BJ (cell line): ENCODE data around the gene TMED1. TPM values are rescaled to one million over a fixed set of nuclear protein-coding genes. Genes with fewer than 3 reads are reported as not detected.
A peak's percentile ranks its signal among the peaks of the same experiment; 100 is the strongest.
"Not testable (repeated sequence)": the region's sequence is repeated elsewhere in the genome, so short reads cannot be mapped to it uniquely, and the experiment has no call there.

Experiments
- CTCF ChIA-PET: fragments of 350-600 bp; formaldehyde crosslinking; extraction: SDS; loops from one replicate; lab custom pipeline; 2021; ENCODE audit warnings: antibody characterized with exemption, inconsistent platforms; lab: Yijun Ruan, JAX
- POLR2A ChIA-PET: fragments of 300-600 bp; sonication (Branson Sonifier 250); formaldehyde crosslinking; extraction: SDS; loops from one replicate; lab custom pipeline; 2021; ENCODE audit warnings: antibody characterized with exemption; lab: Charles Lee
- DNase-seq: peaks from one replicate; pipeline ENCODE4 v3.0.0-alpha.2; 2011; ENCODE audit warnings: low read depth
- H3K27me3 ChIP-seq: 2 replicates; pipeline ENCODE4 v1.6.0; 2011; ENCODE audit warnings: low read length; ENCODE audit not compliant: control insufficient read depth, insufficient read depth
- H3K36me3 ChIP-seq: 2 replicates; pipeline ENCODE4 v1.5.1; 2011; ENCODE audit warnings: low read length; ENCODE audit not compliant: control insufficient read depth, insufficient read depth
- H3K4me3 ChIP-seq: 2 replicates; pipeline ENCODE4 v1.5.1; 2011; ENCODE audit warnings: low read depth, mild to moderate bottlenecking, control low read depth, low read length
- CTCF ChIP-seq: IDR thresholded peaks from 2 replicates; pipeline ENCODE4 v1.5.1; 2011; ENCODE audit warnings: low read depth, mild to moderate bottlenecking, control low read depth, inconsistent platforms, low read length, moderate library complexity; ENCODE audit not compliant: insufficient read depth
- polyA plus RNA-seq: library from polyadenylated mRNA; depleted of rRNA; stranded (reverse); fragments of >200 nt; gene quantifications from 2 replicates; pipeline ENCODE4 v1.2.3, GENCODE V29; 2011

TMED1 gene
- polyA plus RNA-seq, 1 experiment = 85.3 TPM

- ChIA-PET CTCF (interaction anchor here (0.7 to 4.2 kb wide), 17 partner anchors 8 to 156 kb away, joined by 3 to 37 read pairs (median 4); partner anchors contain the start of gene TMED1), POLR2A (no interaction called here)
- no peaks in the 10 kb centered on the region for H3K27me3 ChIP-seq
- TF ChIP-seq CTCF = no peak
- peak overlapping the region; percentile 96 for H3K4me3 ChIP-seq
- DNase-seq = no peak
- H3K36me3 ChIP-seq = no peaks in the 10 kb centered on the region
Observed at GRCh38 chr19:10872546-10873107, 36.6 kb upstream of the TMED1 start.

GRCh38 chr19:10871711-10872545, 35.9 kb upstream of the TMED1 start:
- H3K36me3 ChIP-seq = no peaks in the 10 kb centered on the region
- peak; percentile 30; the same call in 1 of the 2 replicates for TF ChIP-seq CTCF
- H3K4me3 ChIP-seq = peak overlapping the region; percentile 96
- H3K27me3 ChIP-seq = no peaks in the 10 kb centered on the region
- DNase-seq = no peak
- ChIA-PET CTCF (interaction anchor here (0.7 to 4.2 kb wide), 20 partner anchors 8 to 300 kb away, joined by 3 to 37 read pairs (median 4); partner anchors contain the start of gene TMED1), POLR2A (interaction anchor here (1.6 kb wide), 1 partner anchor 36 kb away, joined by 4 read pairs; the partner anchor contains the start of gene TMED1)

- no peaks in the 10 kb centered on the region for H3K36me3 ChIP-seq
- POLR2A ChIA-PET = interaction anchor here (0.6 to 1.6 kb wide), 2 partner anchors 35 to 167 kb away, joined by 4 read pairs; partner anchors contain the start of gene TMED1
- H3K27me3 ChIP-seq = no peaks in the 10 kb centered on the region
- CTCF ChIA-PET = interaction anchor here (0.6 to 1.6 kb wide), 15 partner anchors 8 to 299 kb away, joined by 3 to 16 read pairs (median 4); no protein-coding TSS in a partner anchor
- DNase-seq = peak; percentile 85
- TF ChIP-seq CTCF = peak; percentile 49
- H3K4me3 ChIP-seq = peak within 1 kb of the TSS; percentile 96
Observed at GRCh38 chr19:10870955-10871603, 35.1 kb upstream of the TMED1 start, which contains the start of gene CARM1. CARM1 (plus strand) TSS chr19:10871553; CDS start chr19:10871703, 150 bp downstream.

- POLR2A ChIA-PET = interaction anchor here (0.6 to 1.6 kb wide), 2 partner anchors 35 to 167 kb away, joined by 4 read pairs; partner anchors contain the start of gene TMED1
- Histone ChIP-seq H3K4me3 (peak overlapping the region; percentile 49), H3K36me3 (no peaks in the 10 kb centered on the region), H3K27me3 (no peaks in the 10 kb centered on the region)
- CTCF ChIA-PET = interaction anchor here (0.6 to 10.5 kb wide), 18 partner anchors 9 to 299 kb away, joined by 3 to 121 read pairs (median 4); partner anchors contain the start of gene DNM2
- DNase-seq = no peak
- TF ChIP-seq CTCF = no peak
Observed at GRCh38 chr19:10870501-10870954, 34.5 kb upstream of the TMED1 start.

GRCh38 chr19:10869872-10870311, 33.9 kb upstream of the TMED1 start:
- H3K27me3 ChIP-seq, H3K4me3 ChIP-seq, H3K36me3 ChIP-seq, DNase-seq, POLR2A ChIA-PET: not testable (repeated sequence)
- CTCF ChIA-PET = interaction anchor here (0.6 to 10.5 kb wide), 8 partner anchors 9 to 479 kb away, joined by 3 to 121 read pairs (median 4); partner anchors contain the start of gene DNM2
